Immature natural killer cell (primary cell): ENCODE measurements around the gene SCYGR4. TPM values are rescaled to one million over a fixed set of nuclear protein-coding genes. Genes with fewer than 3 reads are reported as not detected.
"Not testable (repeated sequence)": the region's sequence is repeated elsewhere in the genome, so short reads cannot be mapped to it uniquely, and the experiment has no call there.

Source experiments
- DNase-seq, 3 donors: peaks; one replicate each; pipeline ENCODE4 v3.0.0; 2022; ENCODE audit warnings: mixed read lengths in 1 of 3
- H3K27ac Mint-ChIP-seq, 6 donors: one replicate each; pipeline ENCODE4 v1.8.0; 2020; ENCODE audit warnings: mixed read lengths in 6 of 6, mild to moderate bottlenecking in 5 of 6, inconsistent platforms in 4 of 6, moderate library complexity in 3 of 6
- H3K27me3 Mint-ChIP-seq, 3 donors: one replicate each; pipeline ENCODE4 v1.8.0; 2020 to 2021; ENCODE audit warnings: low read depth in 3 of 3, mild to moderate bottlenecking in 3 of 3, mixed read lengths in 3 of 3, moderate library complexity in 3 of 3, inconsistent platforms in 1 of 3
- H3K36me3 Mint-ChIP-seq, 3 donors: one replicate each; pipeline ENCODE4 v1.8.0; 2020; ENCODE audit warnings: mixed read lengths in 3 of 3, inconsistent platforms in 2 of 3, mild to moderate bottlenecking in 2 of 3
- H3K4me1 Mint-ChIP-seq, 2 donors: one replicate each; pipeline ENCODE4 v1.8.0; 2020; ENCODE audit warnings: inconsistent platforms in 2 of 2, mild to moderate bottlenecking in 2 of 2, mixed read lengths in 2 of 2, moderate library complexity in 1 of 2
- H3K4me3 Mint-ChIP-seq, 5 donors: one replicate each; pipeline ENCODE4 v1.8.0; 2020; ENCODE audit warnings: mild to moderate bottlenecking in 5 of 5, mixed read lengths in 5 of 5, inconsistent platforms in 3 of 5, moderate library complexity in 3 of 5
- H3K9me3 Mint-ChIP-seq, 6 donors: one replicate each; pipeline ENCODE4 v1.8.0; 2020; ENCODE audit warnings: mild to moderate bottlenecking in 6 of 6, mixed read lengths in 6 of 6, inconsistent platforms in 4 of 6, moderate library complexity in 3 of 6
- polyA plus RNA-seq, 3 donors: library from polyadenylated mRNA; unstranded; fragments of 300-500 nt; fragmentation: Illumina TruSeq; gene quantifications; one replicate each; pipeline ENCODE4 v1.2.3, GENCODE V29; 2021

The SCYGR4 gene
- polyA plus RNA-seq, 3 donors from 2014 or later = not detected

DNA sequence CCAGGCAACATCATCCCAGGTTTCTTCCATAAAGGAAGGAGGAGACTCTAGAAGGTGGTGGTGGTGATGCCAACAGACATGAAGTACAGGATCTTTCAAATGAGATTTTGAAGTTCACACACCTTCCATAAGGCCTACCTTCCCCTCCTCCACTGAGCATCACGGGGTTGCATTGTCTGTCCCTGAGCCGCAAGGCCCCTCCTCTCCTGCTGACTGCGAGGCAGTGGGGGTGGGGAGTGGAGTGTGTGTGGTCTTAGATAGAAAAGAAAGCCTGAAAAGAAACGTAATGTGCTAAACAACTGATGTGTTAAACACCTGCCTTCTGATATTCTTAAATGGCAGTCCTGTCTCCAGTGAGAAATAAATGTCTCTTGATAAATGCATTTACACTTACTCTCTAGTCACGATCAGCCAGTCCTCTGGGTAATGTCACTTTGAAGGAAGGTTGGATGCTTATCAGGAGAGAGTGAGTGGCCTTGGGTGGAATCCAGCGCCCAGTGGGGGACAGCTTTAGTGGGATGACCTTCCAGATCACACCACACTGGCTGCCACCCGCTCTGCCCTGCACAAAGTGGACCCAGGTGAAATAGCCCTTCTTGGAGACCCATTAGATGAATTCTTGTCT is 43.8 kb downstream of the SCYGR4 start:
- H3K9me3 Mint-ChIP-seq = no peaks in the 10 kb centered on the region
- no peak overlapping the region for H3K4me3 Mint-ChIP-seq
- no peak overlapping the region for H3K27ac Mint-ChIP-seq
- no peaks in the 10 kb centered on the region for H3K4me1 Mint-ChIP-seq
- peaks cover 0 to 7% (median 2%) of the 10 kb centered on the region in 3 donors for H3K27me3 Mint-ChIP-seq
- no peaks in the 10 kb centered on the region for H3K36me3 Mint-ChIP-seq
- DNase-seq = no peak

DNA sequence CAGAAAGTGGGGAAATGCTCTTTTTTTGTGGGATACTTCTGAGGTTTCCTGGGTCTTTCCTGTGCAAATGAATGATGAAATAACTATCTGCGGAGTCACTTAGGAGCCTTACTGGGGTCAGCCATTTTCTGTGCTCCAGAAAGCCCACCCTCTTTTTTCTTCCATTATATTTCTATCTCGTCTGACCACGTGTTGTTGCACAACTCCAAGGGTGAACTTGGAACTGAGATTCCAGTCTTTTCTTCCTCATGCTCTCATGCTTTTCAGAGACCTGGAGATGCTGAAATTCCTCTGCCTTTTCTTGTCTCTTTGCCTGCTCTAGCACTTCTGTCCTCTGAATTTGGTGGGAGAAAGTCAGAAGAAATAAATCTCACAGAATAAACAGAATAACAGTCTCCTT is 44.5 kb downstream of the SCYGR4 start:
- no peak overlapping the region for H3K4me3 Mint-ChIP-seq
- DNase-seq = no peak
- H3K9me3 Mint-ChIP-seq = no peaks in the 10 kb centered on the region
- no peak overlapping the region for H3K27ac Mint-ChIP-seq
- H3K36me3 Mint-ChIP-seq = no peaks in the 10 kb centered on the region
- H3K27me3 Mint-ChIP-seq = peaks cover 0 to 7% (median 2%) of the 10 kb centered on the region in 3 donors
- H3K4me1 Mint-ChIP-seq = no peaks in the 10 kb centered on the region

DNA sequence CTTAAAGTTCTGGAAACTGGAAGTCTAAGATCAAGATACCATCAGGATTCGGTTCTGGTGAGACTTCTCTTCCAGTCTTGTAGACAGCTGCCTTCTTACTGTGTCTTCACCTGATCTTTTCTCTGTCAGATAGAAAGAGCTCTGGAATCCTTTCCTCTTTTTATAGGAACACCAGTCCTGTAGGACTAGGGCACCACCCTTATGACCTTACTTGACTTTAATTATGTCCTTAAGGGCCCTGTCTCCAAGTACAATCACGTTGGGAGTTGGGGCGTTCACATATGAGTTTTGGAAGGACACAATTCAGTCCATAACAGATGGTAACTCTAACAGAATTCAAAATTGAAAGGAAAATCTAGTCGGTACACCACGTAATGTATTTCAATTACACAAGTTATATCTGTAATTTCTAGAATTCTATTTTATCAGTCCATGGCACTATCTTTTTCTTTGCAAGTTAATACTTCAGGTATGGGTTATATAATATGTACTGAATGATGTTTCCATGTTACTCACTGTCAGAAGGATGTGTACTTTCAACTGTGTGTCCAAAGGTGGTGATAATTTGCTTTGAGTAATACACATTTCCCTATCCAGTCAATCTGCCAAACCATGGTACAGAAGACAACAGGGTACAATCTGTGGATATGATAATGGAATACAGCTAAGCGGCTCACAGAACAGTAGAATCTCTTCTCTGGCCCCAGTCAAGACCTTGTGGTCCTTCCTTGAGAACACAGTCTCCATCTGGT is 48.1 kb downstream of the SCYGR4 start:
- Mint-ChIP-seq H3K27ac (no peak overlapping the region), H3K9me3 (no peaks in the 10 kb centered on the region), H3K36me3 (no peaks in the 10 kb centered on the region), H3K27me3 (no peaks in the 10 kb centered on the region), H3K4me1 (no peaks in the 10 kb centered on the region), H3K4me3 (no peak overlapping the region)
- no peak for DNase-seq

DNA sequence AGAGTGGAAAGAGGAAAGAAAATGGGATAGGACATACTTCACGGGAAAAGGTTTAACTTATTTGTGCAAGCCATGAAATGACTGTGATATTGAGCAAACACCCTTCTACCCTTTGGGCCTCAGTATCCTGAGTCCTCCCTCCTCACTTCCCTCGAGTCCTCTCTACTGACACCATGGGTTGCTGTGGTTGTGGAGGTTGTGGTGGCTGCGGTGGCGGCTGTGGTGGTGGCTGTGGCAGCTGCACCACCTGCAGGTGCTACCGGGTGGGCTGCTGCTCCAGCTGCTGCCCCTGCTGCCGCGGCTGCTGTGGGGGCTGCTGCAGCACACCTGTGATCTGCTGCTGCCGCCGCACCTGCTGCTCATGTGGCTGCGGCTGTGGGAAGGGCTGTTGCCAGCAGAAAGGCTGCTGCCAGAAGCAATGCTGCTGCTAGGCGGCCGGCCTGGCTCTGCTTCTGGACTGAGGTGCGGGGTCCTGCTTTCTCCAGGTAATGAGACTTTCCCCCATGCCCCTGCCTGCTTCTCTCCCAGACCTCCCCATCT is 49.4 kb downstream of the SCYGR4 start, which contains the start of gene SCYGR5:
Gene SCYGR5 (plus strand): TSS at position 174 of the 540 bp plus-strand sequence. CDS start 0 bp downstream, at position 174.
- not testable (repeated sequence) for H3K4me3 Mint-ChIP-seq, H3K27ac Mint-ChIP-seq, H3K27me3 Mint-ChIP-seq

More for the DNA sequence above, 49.4 kb downstream of the SCYGR4 start, which contains the start of gene SCYGR5:
- not testable (repeated sequence) for DNase-seq, H3K36me3 Mint-ChIP-seq, H3K9me3 Mint-ChIP-seq, H3K4me1 Mint-ChIP-seq

Other genes starting within 250 kb of the SCYGR4 start
- not detected for gene TM4SF20, start 238.2 kb upstream of the SCYGR4 start, polyA plus RNA-seq
- not detected for gene SCYGR1, start 229.5 kb upstream of the SCYGR4 start, polyA plus RNA-seq
- gene AGFG1, start 145.3 kb upstream of the SCYGR4 start, polyA plus RNA-seq = 10 to 100 TPM; 11.3 to 14.2 (median 12.8) TPM
- gene SCYGR2, start 18.6 kb upstream of the SCYGR4 start, polyA plus RNA-seq = not detected
- not detected for gene SCYGR3, start 2.7 kb upstream of the SCYGR4 start, polyA plus RNA-seq
- gene SCYGR5, start 49.3 kb downstream of the SCYGR4 start, polyA plus RNA-seq = not detected
- not detected for gene SLC19A3, start 100.5 kb downstream of the SCYGR4 start, polyA plus RNA-seq
- not detected for gene SCYGR6, start 107.3 kb downstream of the SCYGR4 start, polyA plus RNA-seq
- gene SCYGR7, start 110.8 kb downstream of the SCYGR4 start, polyA plus RNA-seq = not detected
- gene SCYGR8, start 128.4 kb downstream of the SCYGR4 start, polyA plus RNA-seq = not detected
- gene CCL20, start 196.3 kb downstream of the SCYGR4 start, polyA plus RNA-seq = 1 to 10 TPM in 1 of 3 donors, not detected in 2; 1.1 TPM